ENCODE measurements around the gene MYH14. TPM values are rescaled to one million over a fixed set of nuclear protein-coding genes. Genes with fewer than 3 reads are reported as not detected.
A peak's percentile ranks its signal among the peaks of the same experiment; 100 is the strongest.
"Not testable (repeated sequence)": the region's sequence is repeated elsewhere in the genome, so short reads cannot be mapped to it uniquely, and the experiment has no call there.

Gene MYH14
- polyA plus RNA-seq, 1 of the 3 experiments (the other 2 are of a cell fraction), result 0.02 TPM

DNA sequence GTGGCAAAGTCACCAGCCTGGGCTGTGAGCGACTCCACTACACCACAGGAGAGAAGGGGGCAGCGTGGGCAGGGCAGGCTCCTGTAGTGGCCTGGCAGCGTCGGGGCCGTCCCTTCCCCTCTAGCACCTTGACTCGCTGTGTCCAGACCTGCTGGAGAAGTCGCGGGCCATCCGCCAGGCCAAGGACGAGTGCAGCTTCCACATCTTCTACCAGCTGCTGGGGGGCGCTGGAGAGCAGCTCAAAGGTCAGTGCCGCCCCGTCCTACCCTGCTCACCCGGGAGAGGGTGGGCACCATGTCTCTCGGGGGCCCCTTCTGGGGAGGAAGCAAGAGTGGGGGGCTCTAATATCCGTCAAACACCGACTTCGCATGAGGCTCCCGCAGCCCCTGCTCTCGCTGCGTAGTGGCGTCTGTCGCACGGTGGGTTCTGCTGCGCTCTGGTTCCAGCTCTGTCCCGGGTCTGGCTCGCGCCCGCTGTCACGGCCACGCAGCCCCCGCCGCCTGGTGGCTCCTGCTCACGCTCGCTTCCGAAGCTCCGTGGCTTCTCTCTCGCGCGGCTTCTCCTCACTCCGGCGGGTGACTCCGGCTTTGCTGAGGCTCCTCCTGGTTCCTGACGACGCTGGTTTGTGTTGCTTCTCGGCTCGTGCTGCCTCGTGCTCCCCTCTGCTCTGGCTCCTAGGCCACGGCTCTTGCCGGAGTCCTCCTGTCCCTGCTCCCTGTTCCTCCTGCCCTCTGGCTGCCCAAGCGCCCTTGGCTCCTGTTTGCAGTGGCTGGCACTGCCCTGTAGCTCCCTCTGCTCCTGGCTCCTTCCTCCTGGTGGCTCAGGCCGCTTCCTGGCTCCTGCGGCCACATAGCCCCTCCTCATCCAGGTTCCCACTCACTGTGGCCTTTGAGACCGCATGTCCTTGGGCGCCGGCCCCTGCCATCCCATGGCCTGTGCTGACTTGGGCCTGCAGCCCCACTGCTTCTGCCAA, 27.2 kb downstream of the MYH14 start:
- ChIA-PET POLR2A (no interaction called here), CTCF (no interaction called here)
- no peaks in the 10 kb centered on the region for H3K79me2 ChIP-seq (ENCODE audit: insufficient read depth)
- no peaks in the 10 kb centered on the region for H3F3A ChIP-seq (replicated peaks; ENCODE audit: insufficient read depth)
- H3K4me2 ChIP-seq, result no peak overlapping the region
- no peaks in the 10 kb centered on the region for H4K20me1 ChIP-seq (ENCODE audit: insufficient read depth)
- H3K9me3 ChIP-seq, result no peaks in the 10 kb centered on the region
- no peak overlapping the region for H3K27ac ChIP-seq (ENCODE audit: low read depth in 2 of 2, low read length in 1 of 2)
- WGBS (ENCODE audit: low lambda C conversion rate), result 28% methylated on average over 24 of the region's 56 CpGs
- TF ChIP-seq, protein P1, sequence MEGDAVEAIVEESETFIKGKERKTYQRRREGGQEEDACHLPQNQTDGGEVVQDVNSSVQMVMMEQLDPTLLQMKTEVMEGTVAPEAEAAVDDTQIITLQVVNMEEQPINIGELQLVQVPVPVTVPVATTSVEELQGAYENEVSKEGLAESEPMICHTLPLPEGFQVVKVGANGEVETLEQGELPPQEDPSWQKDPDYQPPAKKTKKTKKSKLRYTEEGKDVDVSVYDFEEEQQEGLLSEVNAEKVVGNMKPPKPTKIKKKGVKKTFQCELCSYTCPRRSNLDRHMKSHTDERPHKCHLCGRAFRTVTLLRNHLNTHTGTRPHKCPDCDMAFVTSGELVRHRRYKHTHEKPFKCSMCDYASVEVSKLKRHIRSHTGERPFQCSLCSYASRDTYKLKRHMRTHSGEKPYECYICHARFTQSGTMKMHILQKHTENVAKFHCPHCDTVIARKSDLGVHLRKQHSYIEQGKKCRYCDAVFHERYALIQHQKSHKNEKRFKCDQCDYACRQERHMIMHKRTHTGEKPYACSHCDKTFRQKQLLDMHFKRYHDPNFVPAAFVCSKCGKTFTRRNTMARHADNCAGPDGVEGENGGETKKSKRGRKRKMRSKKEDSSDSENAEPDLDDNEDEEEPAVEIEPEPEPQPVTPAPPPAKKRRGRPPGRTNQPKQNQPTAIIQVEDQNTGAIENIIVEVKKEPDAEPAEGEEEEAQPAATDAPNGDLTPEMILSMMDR (IDR thresholded peaks at IDR 0.05), result peak; percentile 40; the same call in 1 of the 2 replicates
- no peak for TF ChIP-seq SIN3A (IDR thresholded peaks at IDR 0.05; ENCODE audit: borderline replicate concordance, low read depth, low read length)
- no peaks in the 10 kb centered on the region for H3K36me3 ChIP-seq (replicated peaks in 1 of 2; ENCODE audit: control insufficient read depth in 1 of 2, insufficient read depth in 2 of 2, low read length in 1 of 2)
- DNase-seq, result no peak
- H3K9me2 ChIP-seq, result no peaks in the 10 kb centered on the region
- no peak overlapping the region for H3K9ac ChIP-seq
- peaks cover 73% of the 10 kb centered on the region for H3K27me3 ChIP-seq (ENCODE audit: insufficient read depth)
- no peaks in the 10 kb centered on the region for H3K4me1 ChIP-seq (ENCODE audit: control insufficient read depth in 1 of 2, insufficient read depth in 2 of 2, low read depth in 1 of 2, low read length in 1 of 2)
- no peak overlapping the region for H3K4me3 ChIP-seq (ENCODE audit: low read depth in 2 of 2, low read length in 1 of 2)
- no peak overlapping the region for H2AFZ ChIP-seq (ENCODE audit: low read depth)

DNA sequence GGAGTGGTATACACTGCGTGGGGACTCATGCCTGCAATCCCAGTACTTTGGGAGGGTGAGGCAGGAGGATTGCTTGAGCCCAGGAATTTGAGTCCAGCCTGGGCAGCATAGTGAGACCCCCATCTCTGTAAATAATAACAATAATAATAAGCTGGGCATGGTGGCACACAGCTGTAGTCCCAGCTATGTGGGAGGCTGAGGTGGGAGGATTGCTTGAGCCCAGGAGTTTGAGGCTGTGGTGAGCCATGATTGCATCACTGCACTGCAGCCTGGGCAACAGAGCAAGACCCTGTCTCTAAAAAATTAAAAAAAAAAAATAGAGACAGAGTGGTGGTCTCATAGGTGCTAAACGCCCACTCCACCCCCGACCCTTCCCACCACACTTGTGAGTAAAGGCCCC, 28.0 kb downstream of the MYH14 start:
- H3K4me3 ChIP-seq (ENCODE audit: low read depth in 2 of 2, low read length in 1 of 2); H2AFZ ChIP-seq (ENCODE audit: low read depth); H3K36me3 ChIP-seq (replicated peaks in 1 of 2; ENCODE audit: control insufficient read depth in 1 of 2, insufficient read depth in 2 of 2, low read length in 1 of 2); H3K4me1 ChIP-seq (ENCODE audit: control insufficient read depth in 1 of 2, insufficient read depth in 2 of 2, low read depth in 1 of 2, low read length in 1 of 2); POLR2A ChIA-PET; H3K9me2 ChIP-seq; H3K9ac ChIP-seq; H3K79me2 ChIP-seq (ENCODE audit: insufficient read depth); CTCF ChIA-PET; H3K4me2 ChIP-seq; H4K20me1 ChIP-seq (ENCODE audit: insufficient read depth); H3K9me3 ChIP-seq; H3K27ac ChIP-seq (ENCODE audit: low read depth in 2 of 2, low read length in 1 of 2); DNase-seq; H3F3A ChIP-seq (replicated peaks; ENCODE audit: insufficient read depth): not testable (repeated sequence)
- peaks cover 81% of the 10 kb centered on the region for H3K27me3 ChIP-seq (ENCODE audit: insufficient read depth)
- WGBS (ENCODE audit: low lambda C conversion rate), result 9% methylated on average over 3 of the region's 3 CpGs

DNA sequence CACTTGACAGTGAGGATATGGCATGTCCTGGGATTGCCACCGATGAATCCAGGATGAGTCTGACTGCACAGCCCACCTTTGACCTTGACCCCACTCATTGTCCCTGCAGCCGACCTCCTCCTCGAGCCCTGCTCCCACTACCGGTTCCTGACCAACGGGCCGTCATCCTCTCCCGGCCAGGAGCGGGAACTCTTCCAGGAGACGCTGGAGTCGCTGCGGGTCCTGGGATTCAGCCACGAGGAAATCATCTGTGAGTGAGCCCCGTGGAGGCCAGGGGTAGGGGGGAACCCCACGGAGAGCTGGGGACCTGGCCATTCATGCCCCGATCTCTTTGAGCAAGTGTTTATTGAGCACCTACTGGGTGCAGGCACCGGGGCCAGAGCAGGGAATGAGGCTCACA, 28.4 kb downstream of the MYH14 start:
- POLR2A ChIA-PET, result no interaction called here

More for the DNA sequence above, 28.4 kb downstream of the MYH14 start:
- Histone ChIP-seq H3K4me3 (ENCODE audit: low read depth in 2 of 2, low read length in 1 of 2) (no peak overlapping the region), H3K9me2 (no peaks in the 10 kb centered on the region), H2AFZ (ENCODE audit: low read depth) (no peak overlapping the region), H3K27ac (ENCODE audit: low read depth in 2 of 2, low read length in 1 of 2) (no peak overlapping the region), H3K4me2 (no peak overlapping the region), H3K27me3 (ENCODE audit: insufficient read depth) (peaks cover 83% of the 10 kb centered on the region), H3K36me3 (replicated peaks in 1 of 2; ENCODE audit: control insufficient read depth in 1 of 2, insufficient read depth in 2 of 2, low read length in 1 of 2) (no peaks in the 10 kb centered on the region), H3K9ac (no peak overlapping the region), H4K20me1 (ENCODE audit: insufficient read depth) (no peaks in the 10 kb centered on the region), H3K9me3 (no peaks in the 10 kb centered on the region), H3K79me2 (ENCODE audit: insufficient read depth) (no peaks in the 10 kb centered on the region), H3K4me1 (ENCODE audit: control insufficient read depth in 1 of 2, insufficient read depth in 2 of 2, low read depth in 1 of 2, low read length in 1 of 2) (no peaks in the 10 kb centered on the region), H3F3A (replicated peaks; ENCODE audit: insufficient read depth) (no peaks in the 10 kb centered on the region)
- DNase-seq, result no peak
- TF ChIP-seq NFIC (IDR thresholded peaks at IDR 0.05; ENCODE audit: borderline replicate concordance), result no peak
- TF ChIP-seq, protein P2, sequence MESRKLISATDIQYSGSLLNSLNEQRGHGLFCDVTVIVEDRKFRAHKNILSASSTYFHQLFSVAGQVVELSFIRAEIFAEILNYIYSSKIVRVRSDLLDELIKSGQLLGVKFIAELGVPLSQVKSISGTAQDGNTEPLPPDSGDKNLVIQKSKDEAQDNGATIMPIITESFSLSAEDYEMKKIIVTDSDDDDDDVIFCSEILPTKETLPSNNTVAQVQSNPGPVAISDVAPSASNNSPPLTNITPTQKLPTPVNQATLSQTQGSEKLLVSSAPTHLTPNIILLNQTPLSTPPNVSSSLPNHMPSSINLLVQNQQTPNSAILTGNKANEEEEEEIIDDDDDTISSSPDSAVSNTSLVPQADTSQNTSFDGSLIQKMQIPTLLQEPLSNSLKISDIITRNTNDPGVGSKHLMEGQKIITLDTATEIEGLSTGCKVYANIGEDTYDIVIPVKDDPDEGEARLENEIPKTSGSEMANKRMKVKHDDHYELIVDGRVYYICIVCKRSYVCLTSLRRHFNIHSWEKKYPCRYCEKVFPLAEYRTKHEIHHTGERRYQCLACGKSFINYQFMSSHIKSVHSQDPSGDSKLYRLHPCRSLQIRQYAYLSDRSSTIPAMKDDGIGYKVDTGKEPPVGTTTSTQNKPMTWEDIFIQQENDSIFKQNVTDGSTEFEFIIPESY (IDR thresholded peaks at IDR 0.05; ENCODE audit: borderline replicate concordance, low read depth), result no peak
- TF ChIP-seq RCOR1 (IDR thresholded peaks at IDR 0.05; ENCODE audit: low read length), result no peak
- TF ChIP-seq TAF1 (IDR thresholded peaks at IDR 0.05; ENCODE audit: borderline replicate concordance, low read depth, low read length), result no peak
- TF ChIP-seq, protein P3, sequence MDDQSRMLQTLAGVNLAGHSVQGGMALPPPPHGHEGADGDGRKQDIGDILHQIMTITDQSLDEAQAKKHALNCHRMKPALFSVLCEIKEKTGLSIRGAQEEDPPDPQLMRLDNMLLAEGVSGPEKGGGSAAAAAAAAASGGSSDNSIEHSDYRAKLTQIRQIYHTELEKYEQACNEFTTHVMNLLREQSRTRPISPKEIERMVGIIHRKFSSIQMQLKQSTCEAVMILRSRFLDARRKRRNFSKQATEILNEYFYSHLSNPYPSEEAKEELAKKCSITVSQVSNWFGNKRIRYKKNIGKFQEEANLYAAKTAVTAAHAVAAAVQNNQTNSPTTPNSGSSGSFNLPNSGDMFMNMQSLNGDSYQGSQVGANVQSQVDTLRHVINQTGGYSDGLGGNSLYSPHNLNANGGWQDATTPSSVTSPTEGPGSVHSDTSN (IDR thresholded peaks at IDR 0.05), result no peak
- TF ChIP-seq RAD21 (IDR thresholded peaks at IDR 0.05; ENCODE audit: low read length), result no peak
- TF ChIP-seq, protein P4, sequence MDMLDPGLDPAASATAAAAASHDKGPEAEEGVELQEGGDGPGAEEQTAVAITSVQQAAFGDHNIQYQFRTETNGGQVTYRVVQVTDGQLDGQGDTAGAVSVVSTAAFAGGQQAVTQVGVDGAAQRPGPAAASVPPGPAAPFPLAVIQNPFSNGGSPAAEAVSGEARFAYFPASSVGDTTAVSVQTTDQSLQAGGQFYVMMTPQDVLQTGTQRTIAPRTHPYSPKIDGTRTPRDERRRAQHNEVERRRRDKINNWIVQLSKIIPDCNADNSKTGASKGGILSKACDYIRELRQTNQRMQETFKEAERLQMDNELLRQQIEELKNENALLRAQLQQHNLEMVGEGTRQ (IDR thresholded peaks at IDR 0.05; ENCODE audit: borderline replicate concordance, low read depth, low read length), result no peak
- TF ChIP-seq ELF1 (IDR thresholded peaks at IDR 0.05), result no peak
- TF ChIP-seq FOXJ3 (CRISPR knock-in tag; IDR thresholded peaks at IDR 0.05), result no peak
- no peak for TF ChIP-seq SIN3A (IDR thresholded peaks at IDR 0.05; ENCODE audit: borderline replicate concordance, low read depth, low read length)
- 13% methylated on average over 14 of the region's 16 CpGs for WGBS (ENCODE audit: low lambda C conversion rate)
- CTCF ChIA-PET, result no interaction called here

Measured in SK-N-SH (cell line).